HFFc6 (cell line): Measurements from ENCODE around the gene PRIM2. TPM values are rescaled to one million over a fixed set of nuclear protein-coding genes. Genes with fewer than 3 reads are reported as not detected.
"Not testable (repeated sequence)": the region's sequence is repeated elsewhere in the genome, so short reads cannot be mapped to it uniquely, and the experiment has no call there.

ENCODE experiments used
- DNase-seq: peaks from one replicate; pipeline ENCODE4 v3.0.0-alpha.2; 2018
- H3K27ac Mint-ChIP-seq: 2 replicates; pipeline ENCODE4 v1.8.0; 2020; ENCODE audit warnings: mild to moderate bottlenecking, mixed read lengths
- H3K27me3 Mint-ChIP-seq: 2 replicates; pipeline ENCODE4 v1.8.0; 2021; ENCODE audit warnings: mild to moderate bottlenecking, moderate library complexity, mixed read lengths; ENCODE audit not compliant: insufficient read depth
- H3K36me3 Mint-ChIP-seq: 2 replicates; pipeline ENCODE4 v1.8.0; 2021; ENCODE audit warnings: low read depth, mixed read lengths
- H3K4me1 Mint-ChIP-seq: 2 replicates; pipeline ENCODE4 v1.8.0; 2020; ENCODE audit warnings: low read depth, mixed read lengths
- H3K4me3 Mint-ChIP-seq: 2 replicates; pipeline ENCODE4 v1.8.0; 2020; ENCODE audit warnings: mild to moderate bottlenecking, moderate library complexity, mixed read lengths
- H3K9me3 Mint-ChIP-seq: 2 replicates; pipeline ENCODE4 v1.8.0; 2020; ENCODE audit warnings: mild to moderate bottlenecking, mixed read lengths
- CTCF ChIP-seq: fragments of 200-600 bp; sonication (generic); IDR thresholded peaks from 2 replicates; pipeline ENCODE4 v1.5.0; 2021; ENCODE audit warnings: antibody characterized with exemption, mild to moderate bottlenecking
- total RNA-seq, 6 experiments: library from RNA; stranded (reverse); fragmentation: NEBNext Ultra II Directional; extraction: Animal tissue kit (Norgen Biotek cat#: 25700); gene quantifications; 2 replicates in 1 of 6; 3 replicates in 5 of 6; pipeline ENCODE4 v1.2.3, GENCODE V29; 2021

Gene PRIM2
- total RNA-seq, 6 experiments from 2014 or later: 32.6 to 46.8 (median 43.0) TPM

GRCh38 chr6:57303931-57304681, 13.3 kb upstream of the PRIM2 start:
- Mint-ChIP-seq H3K27ac (peak overlapping the region; percentile 25; the same call in 1 of the 2 replicates), H3K4me3 (peak overlapping the region; percentile 27), H3K36me3 (no peaks in the 10 kb centered on the region), H3K9me3 (no peaks in the 10 kb centered on the region), H3K27me3 (no peaks in the 10 kb centered on the region; the same call in none of the 2 replicates), H3K4me1 (peaks cover 45% of the 10 kb centered on the region)
- no peak for DNase-seq
- no peak for TF ChIP-seq CTCF

GRCh38 chr6:57305107-57305506, 12.3 kb upstream of the PRIM2 start:
- Mint-ChIP-seq H3K4me1 (peaks cover 52% of the 10 kb centered on the region), H3K9me3 (peaks cover 7% of the 10 kb centered on the region), H3K27ac (peak overlapping the region; percentile 77), H3K36me3 (peaks cover 6% of the 10 kb centered on the region), H3K27me3 (no peaks in the 10 kb centered on the region; the same call in none of the 2 replicates), H3K4me3 (peak overlapping the region; percentile 41)
- no peak for DNase-seq
- no peak for TF ChIP-seq CTCF

- Mint-ChIP-seq H3K27me3 (no peaks in the 10 kb centered on the region; the same call in none of the 2 replicates), H3K36me3 (peaks cover 10% of the 10 kb centered on the region), H3K27ac (peak overlapping the region; percentile 77), H3K4me3 (peak overlapping the region; percentile 41), H3K9me3 (peaks cover 10% of the 10 kb centered on the region), H3K4me1 (peaks cover 56% of the 10 kb centered on the region)
- DNase-seq: peak; percentile 33
- no peak for TF ChIP-seq CTCF
These were observed 11.7 kb upstream of the PRIM2 start for GRCh38 chr6:57305761-57306160.

DNA sequence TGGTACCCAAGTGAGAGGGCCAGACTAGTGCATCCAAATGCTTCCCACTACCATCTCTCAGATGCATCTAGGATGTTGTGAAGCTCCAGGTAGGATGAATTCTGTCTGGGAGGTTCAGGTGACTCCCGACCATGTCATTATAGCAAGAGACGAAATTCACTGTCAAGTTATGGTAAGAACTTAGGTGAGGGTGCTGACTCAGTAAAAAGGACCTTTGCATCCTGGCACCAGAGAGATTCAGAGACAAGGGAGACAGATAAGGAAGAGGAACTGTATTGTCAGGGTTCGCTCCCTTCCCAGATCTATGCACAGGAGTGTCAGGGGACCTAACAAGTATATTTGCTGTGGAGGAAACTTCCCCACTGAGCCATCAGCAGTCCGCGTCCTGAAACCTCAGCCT, 11.2 kb upstream of the PRIM2 start:
- Mint-ChIP-seq H3K4me3 (peak overlapping the region; percentile 41; the same call in 1 of the 2 replicates), H3K4me1 (peaks cover 56% of the 10 kb centered on the region), H3K27ac (peak overlapping the region; percentile 36), H3K36me3 (peaks cover 10% of the 10 kb centered on the region), H3K27me3 (no peaks in the 10 kb centered on the region; the same call in none of the 2 replicates), H3K9me3 (peaks cover 10% of the 10 kb centered on the region)
- DNase-seq: no peak
- TF ChIP-seq CTCF: no peak

DNA sequence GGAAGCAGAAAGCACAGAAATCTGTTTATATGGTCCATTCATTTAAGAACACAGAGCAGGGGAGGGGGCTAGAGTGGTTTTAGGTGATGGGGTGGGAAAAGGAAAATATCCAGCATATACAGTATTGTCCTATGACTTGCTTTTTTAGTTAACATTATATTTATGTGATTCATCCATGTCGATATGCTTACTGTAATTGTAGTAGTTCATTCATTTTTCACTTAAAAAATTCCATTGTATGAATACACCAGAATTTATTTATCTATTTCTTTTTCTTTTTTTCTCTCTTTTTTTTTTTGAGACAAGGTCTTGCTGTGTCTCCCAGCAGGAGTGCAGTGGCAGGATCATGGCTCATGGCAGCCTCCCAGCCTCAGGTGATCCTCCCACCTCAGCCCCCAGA, 9.6 kb upstream of the PRIM2 start:
- peaks cover 10% of the 10 kb centered on the region for H3K9me3 Mint-ChIP-seq
- H3K27me3 Mint-ChIP-seq: no peaks in the 10 kb centered on the region; the same call in 1 of the 2 replicates
- peaks cover 65% of the 10 kb centered on the region for H3K4me1 Mint-ChIP-seq
- no peak for TF ChIP-seq CTCF
- H3K4me3 Mint-ChIP-seq: peak overlapping the region; percentile 27; the same call in 1 of the 2 replicates
- DNase-seq: no peak
- peaks cover 10% of the 10 kb centered on the region for H3K36me3 Mint-ChIP-seq
- peak overlapping the region; percentile 52; the same call in 1 of the 2 replicates for H3K27ac Mint-ChIP-seq

DNA sequence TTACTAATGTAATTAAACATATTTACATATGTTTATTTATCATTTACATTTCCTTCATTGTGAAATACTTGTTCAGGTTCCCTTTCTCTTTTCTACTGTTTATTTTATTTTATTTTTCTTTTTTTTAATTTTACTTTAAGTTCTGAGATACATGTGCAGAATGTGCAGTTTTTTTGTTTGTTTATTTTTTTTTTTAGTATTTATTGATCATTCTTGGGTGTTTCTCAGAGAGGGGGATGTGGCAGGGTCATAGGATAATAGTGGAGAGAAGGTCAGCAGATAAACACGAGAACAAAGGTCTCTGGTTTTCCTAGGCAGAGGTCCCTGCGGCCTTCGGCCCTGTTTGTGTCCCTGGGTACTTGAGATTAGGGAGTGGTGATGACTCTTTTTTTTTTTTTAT, 8.7 kb upstream of the PRIM2 start:
- H3K27ac Mint-ChIP-seq, DNase-seq, H3K27me3 Mint-ChIP-seq, H3K4me3 Mint-ChIP-seq: not testable (repeated sequence)
- Mint-ChIP-seq H3K9me3 (peaks cover 10% of the 10 kb centered on the region), H3K36me3 (peaks cover 10% of the 10 kb centered on the region), H3K4me1 (peaks cover 73% of the 10 kb centered on the region)

GRCh38 chr6:57310095-57310816, 7.2 kb upstream of the PRIM2 start:
- Mint-ChIP-seq H3K4me3 (peak overlapping the region; percentile 50; the same call in 1 of the 2 replicates), H3K9me3 (peaks cover 10% of the 10 kb centered on the region), H3K27ac (peak overlapping the region; percentile 82), H3K36me3 (peaks cover 10% of the 10 kb centered on the region), H3K4me1 (peaks cover 73% of the 10 kb centered on the region)
- not testable (repeated sequence) for H3K27me3 Mint-ChIP-seq
- peak; percentile 84 for DNase-seq
